H1 (cell line): ENCODE measurements around the gene VOPP1. TPM values are rescaled to one million over a fixed set of nuclear protein-coding genes. Genes with fewer than 3 reads are reported as not detected.

Experiments
- CTCF ChIA-PET: fragments of 300-600 bp; sonication (Branson Sonifier 250); formaldehyde crosslinking; loops from one replicate; lab custom pipeline; 2021; ENCODE audit not compliant: partially characterized antibody; lab: Charles Lee
- POLR2A ChIA-PET: fragments of 300-600 bp; sonication (Branson Sonifier 250); formaldehyde crosslinking; loops from one replicate; lab custom pipeline; 2021; ENCODE audit warnings: inconsistent platforms; ENCODE audit not compliant: partially characterized antibody; lab: Charles Lee
- DNase-seq, 2 experiments: peaks; one replicate each; pipeline versions ENCODE4 v3.0.0 to v3.0.0-alpha.2; 2010 to 2022; ENCODE audit warnings: low spot score in 2 of 2, low read depth in 1 of 2, mixed read lengths in 1 of 2
- FAIRE-seq: peaks from 2 replicates; lab custom pipeline; 2011; peaks lifted over from hg19 to GRCh38; lab: Jason Lieb, UNC
- H2AFZ ChIP-seq: 2 replicates; pipeline ENCODE4 v1.8.1; 2012; ENCODE audit warnings: low read length, inconsistent platforms
- H2AK5ac ChIP-seq: 2 replicates; pipeline ENCODE4 v1.6.1; 2013; ENCODE audit warnings: low read depth, low read length
- H2BK120ac ChIP-seq: replicated peaks from 2 replicates; pipeline ENCODE3; 2013; ENCODE audit warnings: low read depth, low read length, inconsistent platforms
- H2BK12ac ChIP-seq: 2 replicates; pipeline ENCODE4 v1.6.1; 2013; ENCODE audit warnings: low read depth, low read length
- H2BK15ac ChIP-seq: 2 replicates; pipeline ENCODE4 v1.6.1; 2013; ENCODE audit warnings: low read length
- H2BK20ac ChIP-seq: 2 replicates; pipeline ENCODE4 v1.6.1; 2013; ENCODE audit warnings: low read length
- H2BK5ac ChIP-seq: 2 replicates; pipeline ENCODE4 v1.6.1; 2013; ENCODE audit warnings: low read depth, low read length
- H3K14ac ChIP-seq: 2 replicates; pipeline ENCODE4 v1.6.1; 2013; ENCODE audit warnings: inconsistent platforms; ENCODE audit not compliant: insufficient read length
- H3K18ac ChIP-seq: 2 replicates; pipeline ENCODE4 v1.6.1; 2013; ENCODE audit warnings: low read length; ENCODE audit errors: extremely low read depth
- H3K23ac ChIP-seq: 2 replicates; pipeline ENCODE4 v1.6.1; 2013; ENCODE audit warnings: inconsistent platforms; ENCODE audit not compliant: insufficient read length
- H3K23me2 ChIP-seq: 2 replicates; pipeline ENCODE4 v1.6.1; 2013; ENCODE audit warnings: low read depth, low read length
- H3K27ac ChIP-seq: 2 replicates; pipeline ENCODE4 v1.6.1; 2011; ENCODE audit warnings: low read depth, low read length, inconsistent platforms
- H3K27me3 ChIP-seq, 4 experiments: replicated peaks in 1 of 4; 1 replicate in 1 of 4; 2 replicates in 3 of 4; pipeline versions ENCODE4 v1.6.1 to v1.8.1; 2011 to 2013; ENCODE audit warnings: low read length in 3 of 4, mild to moderate bottlenecking in 3 of 4, inconsistent platforms in 2 of 4, mixed read lengths in 2 of 4, moderate library complexity in 1 of 4; ENCODE audit not compliant: control insufficient read depth in 3 of 4, insufficient read depth in 3 of 4; ENCODE audit errors: extremely low read depth in 1 of 4
- H3K36me3 ChIP-seq, 4 experiments: 2 replicates each; pipeline versions ENCODE4 v1.6.1 to v1.8.1; 2011 to 2013; ENCODE audit warnings: mild to moderate bottlenecking in 4 of 4, low read length in 3 of 4, moderate library complexity in 2 of 4, control low read depth in 1 of 4, inconsistent platforms in 1 of 4; ENCODE audit not compliant: insufficient read depth in 4 of 4, control insufficient read depth in 2 of 4
- H3K4ac ChIP-seq: replicated peaks from 2 replicates; pipeline ENCODE3; 2013; ENCODE audit warnings: low read length, low read depth, mixed read lengths, inconsistent platforms; ENCODE audit not compliant: insufficient read length
- H3K4me1 ChIP-seq, 4 experiments: replicated peaks in 1 of 4; 1 replicate in 1 of 4; 2 replicates in 3 of 4; pipeline versions ENCODE4 v1.6.1 to v1.8.1; 2011 to 2013; ENCODE audit warnings: low read length in 3 of 4, inconsistent platforms in 2 of 4, mixed read lengths in 1 of 4; ENCODE audit not compliant: insufficient read depth in 4 of 4, control insufficient read depth in 3 of 4
- H3K4me2 ChIP-seq, 2 experiments: 2 replicates each; pipeline versions ENCODE4 v1.6.1 to v1.8.1; 2011 to 2013; ENCODE audit warnings: low read depth in 2 of 2, low read length in 2 of 2, control low read depth in 1 of 2, inconsistent platforms in 1 of 2, mild to moderate bottlenecking in 1 of 2; ENCODE audit not compliant: insufficient read depth in 1 of 2
- H3K4me3 ChIP-seq, 4 experiments: fragments of 200-600, 300-600 bp in 1 of 4; sonication (generic), shearing (Covaris generic), sonication (Bioruptor Twin) in 1 of 4; 2 replicates each; pipeline versions ENCODE4 v1.5.1 to v1.8.1; 2011 to 2016; ENCODE audit warnings: low read length in 4 of 4, low read depth in 3 of 4, control low read depth in 2 of 4, inconsistent platforms in 2 of 4, mild to moderate bottlenecking in 2 of 4, mixed read lengths in 1 of 4, moderate library complexity in 1 of 4; ENCODE audit not compliant: insufficient read depth in 2 of 4; ENCODE audit errors: extremely low read depth in 1 of 4
- H3K56ac ChIP-seq: replicated peaks from 2 replicates; pipeline ENCODE3; 2013; ENCODE audit warnings: low read depth, mild to moderate bottlenecking, mixed read lengths, low read length, inconsistent platforms; ENCODE audit not compliant: insufficient read length
- H3K79me1 ChIP-seq: 2 replicates; pipeline ENCODE4 v1.6.1; 2013; ENCODE audit warnings: low read depth, low read length, control low read depth
- H3K79me2 ChIP-seq, 2 experiments: 2 replicates each; pipeline versions ENCODE4 v1.6.1 to v1.8.1; 2012 to 2013; ENCODE audit warnings: low read length in 2 of 2, mild to moderate bottlenecking in 2 of 2, inconsistent platforms in 1 of 2; ENCODE audit not compliant: insufficient read depth in 2 of 2, control insufficient read depth in 1 of 2
- H3K9ac ChIP-seq, 4 experiments: replicated peaks in 1 of 4; 1 replicate in 1 of 4; 2 replicates in 3 of 4; pipeline versions ENCODE4 v1.6.1 to v1.8.1; 2011 to 2013; ENCODE audit warnings: low read depth in 3 of 4, low read length in 3 of 4, control low read depth in 2 of 4, mild to moderate bottlenecking in 2 of 4, moderate library complexity in 2 of 4, inconsistent platforms in 1 of 4; ENCODE audit errors: extremely low read depth in 1 of 4
- H3K9me3 ChIP-seq, 2 experiments: 2 replicates each; pipeline versions ENCODE4 v1.6.1 to v1.8.1; 2012 to 2013; ENCODE audit warnings: mild to moderate bottlenecking in 2 of 2, moderate library complexity in 2 of 2, control low read depth in 1 of 2, inconsistent platforms in 1 of 2, low read depth in 1 of 2, low read length in 1 of 2, mixed read lengths in 1 of 2; ENCODE audit not compliant: insufficient read depth in 2 of 2
- H4K20me1 ChIP-seq, 2 experiments: replicated peaks in 1 of 2; 2 replicates each; pipeline versions ENCODE3 to v1.8.1; 2011 to 2013; ENCODE audit warnings: inconsistent platforms in 2 of 2, low read length in 2 of 2, mild to moderate bottlenecking in 1 of 2; ENCODE audit not compliant: insufficient read depth in 2 of 2, control insufficient read depth in 1 of 2
- H4K5ac ChIP-seq: 2 replicates; pipeline ENCODE4 v1.6.1; 2013; ENCODE audit warnings: low read length, low read depth, mixed read lengths, inconsistent platforms; ENCODE audit not compliant: insufficient read length
- H4K8ac ChIP-seq: 2 replicates; pipeline ENCODE4 v1.8.0; 2013; ENCODE audit warnings: mild to moderate bottlenecking, moderate library complexity, low read length, inconsistent platforms; ENCODE audit not compliant: insufficient read depth; ENCODE audit errors: extremely low read depth
- H4K91ac ChIP-seq: replicated peaks from 2 replicates; pipeline ENCODE3; 2013; ENCODE audit warnings: low read length, mixed read lengths, inconsistent platforms; ENCODE audit not compliant: insufficient read length
- CBX8 ChIP-seq: fragments of 300-800, 300-1000 bp; sonication (generic); IDR thresholded peaks from 2 replicates; pipeline ENCODE4 v1.7.1; 2016; ENCODE audit warnings: low read depth, low read length, borderline replicate concordance
- TBP ChIP-seq: IDR thresholded peaks from 2 replicates; pipeline ENCODE4 v1.6.1; 2011; ENCODE audit warnings: low read depth, low read length, improper control_type of control experiment
- WGBS, 2 experiments: shearing (Covaris generic) in 1 of 2; methylation state at CpG; one replicate each; pipeline versions ENCODE4 v1.1.6 to v1.1.7; 2013 to 2015; ENCODE audit warnings: low lambda C conversion rate in 2 of 2, mixed read lengths in 2 of 2, inconsistent platforms in 1 of 2, low coverage in 1 of 2, missing lambda C conversion rate in 1 of 2; ENCODE audit not compliant: insufficient replicate concordance in 2 of 2, insufficient coverage in 1 of 2, insufficient read length in 1 of 2; ENCODE audit errors: extremely low coverage in 1 of 2, missing lambda C conversion rate in 1 of 2; 5-methylcytosine and 5-hydroxymethylcytosine counted together
- polyA plus RNA-seq, 7 experiments: library from polyadenylated mRNA; depleted of rRNA in 3 of 7; stranded (reverse) in 5 of 7; unstranded in 2 of 7; fragments of >200 nt in 5 of 7; fragments of 200-250 nt in 2 of 7; gene quantifications; 1 replicate in 5 of 7; 2 replicates in 1 of 7; 4 replicates in 1 of 7; pipeline versions ENCODE4 v1.2.1 to v1.2.3, GENCODE V29; 2011 to 2013; ENCODE audit warnings: missing spikeins in 2 of 7, mixed read lengths in 2 of 7
- total RNA-seq: library from RNA; stranded (reverse); fragmentation: NEBNext Ultra II Directional; extraction: Animal tissue kit (Norgen Biotek cat#: 25700); gene quantifications from 2 replicates; pipeline ENCODE4 v1.2.1, GENCODE V29; 2021

VOPP1 gene
- total and polyA plus RNA-seq, 2 of the 8 experiments (the other 6 are each of a cell fraction or from before 2014, with no cell fraction given) = 44.7 to 83.0 TPM

DNA sequence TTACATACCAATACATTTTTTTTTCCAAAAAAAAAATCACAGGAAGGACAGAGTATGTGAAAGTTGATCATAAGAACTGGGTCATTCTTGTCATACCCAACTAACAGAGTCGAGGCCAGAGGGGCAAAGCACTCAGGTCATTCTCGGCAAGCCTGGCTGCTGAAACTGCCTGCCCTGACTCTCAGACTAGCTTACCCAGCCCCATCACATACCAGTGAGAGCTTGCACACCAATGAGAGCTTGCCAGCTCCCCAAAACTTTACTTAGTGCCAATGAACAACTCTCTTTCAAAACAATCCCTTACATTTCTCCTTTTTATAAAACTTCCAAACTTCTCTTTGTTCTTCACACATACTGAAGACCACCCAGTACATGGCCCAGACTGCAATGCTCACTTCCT is 48.9 kb downstream of the VOPP1 start:
- Histone ChIP-seq H2AK5ac (no peak overlapping the region), H2BK20ac (no peak overlapping the region), H3K4me3 (no peak overlapping the region), H4K5ac (no peak overlapping the region)
- TF ChIP-seq TBP (no peak), CBX8 (no peak)
- TF ChIP-seq, all 59 proteins: peak for 0
- FAIRE-seq (no peak), DNase-seq (no peak)
- no peaks in the 10 kb centered on the region for H3K23me2 ChIP-seq
- no peak overlapping the region for H3K4me2 ChIP-seq
- H3K79me1 ChIP-seq = peaks cover 9% of the 10 kb centered on the region
- H4K20me1 ChIP-seq = peaks cover 24 to 25% of the 10 kb centered on the region in 2 experiments
- H3K56ac ChIP-seq = no peak overlapping the region
- CTCF ChIA-PET = interaction anchor here (1.0 to 2.2 kb wide), 7 partner anchors 9 to 125 kb away, joined by 3 to 6 read pairs (median 5); no protein-coding TSS in a partner anchor
- no peak overlapping the region for H3K27ac ChIP-seq
- no peak overlapping the region for H2BK120ac ChIP-seq
- H3K9me3 ChIP-seq = no peaks in the 10 kb centered on the region
- H4K91ac ChIP-seq = no peak overlapping the region
- POLR2A ChIA-PET = no interaction called here
- no peaks in the 10 kb centered on the region for H3K27me3 ChIP-seq
- H3K14ac ChIP-seq = no peak overlapping the region
- H3K4ac ChIP-seq = no peak overlapping the region
- H3K23ac ChIP-seq = no peak overlapping the region
- H4K8ac ChIP-seq = no peak overlapping the region
- no peak overlapping the region for H2BK12ac ChIP-seq
- H2BK5ac ChIP-seq = no peak overlapping the region
- 85% methylated on average over 2 of the region's 2 CpGs; no CpG with 5 or more reads in 1 of the 2 experiments for WGBS, 2 experiments
- no peak overlapping the region for H3K9ac ChIP-seq
- peaks cover 0 to 62% of the 10 kb centered on the region in 2 experiments; a peak in 2 of 4 replicates for H3K79me2 ChIP-seq
- no peak overlapping the region for H3K18ac ChIP-seq
- no peak overlapping the region for H2BK15ac ChIP-seq
- H3K36me3 ChIP-seq = peaks cover 0 to 5% (median 2%) of the 10 kb centered on the region in 4 experiments; a peak in 2 of 8 replicates
- H2AFZ ChIP-seq = no peak overlapping the region
- peaks cover 4 to 26% (median 10%) of the 10 kb centered on the region in 4 experiments for H3K4me1 ChIP-seq
